Hematopoietic multipotent progenitor cell treated with erythropoietin and hydrocortisone succinate and interleukin-3 and kit ligand, for 8 days (in vitro differentiated cells): ENCODE measurements around the gene SNAP25.

Experiments
- DNase-seq: peaks from one replicate; pipeline ENCODE4 v3.0.0-alpha.2; 2015

SNAP25 gene

DNA sequence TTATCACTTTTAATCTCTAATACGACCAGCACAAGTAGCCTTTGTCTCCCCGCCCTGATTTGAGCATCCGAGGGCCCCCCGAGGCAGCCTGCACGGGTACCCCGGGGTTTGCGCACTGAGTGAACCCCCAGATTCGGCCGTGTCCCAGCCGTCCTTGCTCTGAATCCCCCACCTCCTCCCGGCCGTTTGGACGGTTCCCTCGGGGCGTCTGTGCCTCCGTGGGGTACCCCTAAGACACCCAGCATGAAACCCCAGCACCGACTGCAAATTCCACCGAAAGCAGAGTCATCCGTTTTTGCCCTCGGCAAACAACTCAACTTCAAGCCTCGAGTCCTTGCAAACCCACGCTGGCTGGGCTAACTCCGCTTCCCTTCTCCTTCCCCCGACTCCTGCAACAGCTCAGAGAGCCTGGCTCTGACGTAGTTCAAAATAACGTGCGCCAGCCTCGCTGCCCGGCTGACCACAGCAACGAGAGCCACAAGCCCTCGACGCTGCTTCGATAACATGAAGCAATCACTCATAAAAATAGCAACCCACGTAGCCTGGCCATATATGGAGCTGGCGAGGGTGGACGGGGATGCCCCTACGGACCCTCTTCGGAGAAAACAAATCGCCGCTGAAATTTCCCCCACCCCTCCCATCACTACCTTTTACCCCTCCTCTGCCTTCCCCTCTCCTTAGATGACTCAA is 764 bp upstream of the SNAP25 start:
- DNase-seq = no peak

- DNase-seq = peak; percentile 44
Measured at GRCh38 chr20:10219452-10219791, 792 bp downstream of the SNAP25 start.

DNA sequence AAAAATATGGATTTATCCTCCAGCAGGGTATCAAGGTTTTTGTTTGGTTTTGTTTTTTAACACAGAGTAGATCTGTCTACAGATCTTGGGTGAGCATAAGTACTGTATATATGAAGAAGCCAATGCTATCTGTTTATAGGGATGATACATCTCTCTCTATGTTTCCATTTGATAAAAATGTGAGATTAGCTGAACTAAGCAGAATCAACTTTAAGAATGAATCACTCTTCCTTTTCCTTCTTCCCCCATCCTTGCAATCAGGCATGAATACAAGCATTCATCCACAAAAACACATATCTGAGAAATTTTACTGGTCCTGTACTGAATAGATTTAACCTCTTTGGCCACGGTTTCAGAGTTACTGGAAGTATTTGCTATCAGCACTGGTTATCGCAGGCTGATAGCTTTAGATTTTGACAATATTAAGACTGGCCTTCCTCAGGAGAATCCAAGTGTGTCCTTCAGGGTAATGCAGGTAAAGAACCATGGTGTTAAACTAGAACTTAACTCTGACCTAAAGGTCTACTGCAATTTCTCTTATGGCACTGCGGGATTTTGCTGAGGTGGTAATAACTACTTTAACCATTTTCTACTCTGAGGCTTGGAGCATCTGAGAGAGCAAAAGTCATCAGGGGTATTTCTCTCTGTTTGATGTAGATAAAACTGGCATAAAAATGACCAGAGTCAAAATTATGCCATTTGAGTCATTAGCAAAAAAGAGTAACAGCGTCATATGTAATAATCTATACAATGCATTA is 1.5 kb downstream of the SNAP25 start:
- DNase-seq = no peak

DNA sequence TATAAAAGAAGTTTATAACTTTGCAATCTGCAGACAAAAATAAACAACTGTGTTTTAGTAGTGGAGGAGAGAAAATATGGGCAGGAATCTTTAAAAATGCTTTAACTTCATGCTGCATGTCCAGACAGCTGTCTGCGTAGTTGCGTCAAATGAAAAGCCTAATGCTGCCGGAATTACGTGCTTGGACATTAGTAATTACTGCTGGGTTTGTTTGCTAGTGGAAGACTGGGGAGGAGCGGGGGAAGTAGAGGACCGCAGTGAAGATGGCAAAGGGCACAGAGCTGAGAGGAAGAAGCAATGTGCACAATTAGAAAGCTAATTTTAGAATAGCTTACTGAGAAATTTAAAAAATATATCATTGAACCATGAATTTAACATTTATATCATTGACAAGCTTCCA is 2.4 kb downstream of the SNAP25 start:
- DNase-seq = no peak

DNA sequence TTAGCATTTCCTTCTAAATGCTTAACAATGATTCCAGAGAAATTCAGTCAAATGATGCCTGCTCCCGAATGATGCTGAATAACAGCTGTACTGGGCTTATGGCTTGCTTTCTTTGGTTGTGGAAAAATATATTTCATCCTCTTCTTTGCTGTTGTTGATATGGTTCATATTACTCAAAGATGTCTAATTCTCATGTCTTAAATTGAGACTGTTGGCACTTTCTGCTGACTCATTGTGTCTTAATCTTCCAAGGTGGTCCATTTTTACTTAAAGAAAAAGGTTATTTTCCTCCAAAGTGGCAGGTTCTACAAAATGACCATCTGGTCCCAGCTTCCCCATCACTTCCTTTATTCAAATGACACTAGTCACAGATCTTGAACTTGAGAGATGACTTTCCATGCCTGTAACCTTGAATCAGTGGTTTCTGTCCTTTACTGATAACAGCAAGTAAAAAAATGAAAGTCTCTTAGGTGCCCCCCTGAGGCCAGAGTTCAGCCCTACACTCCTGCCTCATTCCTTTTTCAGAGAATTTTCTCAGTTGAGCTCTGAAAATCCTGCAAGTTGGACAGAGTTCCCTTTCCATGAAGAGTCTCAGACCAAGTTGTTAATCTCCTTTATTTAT is 6.9 kb downstream of the SNAP25 start:
- peak; percentile 68 for DNase-seq

GRCh38 chr20:10228330-10228729 is 9.7 kb downstream of the SNAP25 start:
- no peak for DNase-seq

- DNase-seq = no peak
Measured at GRCh38 chr20:10231290-10231689, 12.7 kb downstream of the SNAP25 start.

DNA sequence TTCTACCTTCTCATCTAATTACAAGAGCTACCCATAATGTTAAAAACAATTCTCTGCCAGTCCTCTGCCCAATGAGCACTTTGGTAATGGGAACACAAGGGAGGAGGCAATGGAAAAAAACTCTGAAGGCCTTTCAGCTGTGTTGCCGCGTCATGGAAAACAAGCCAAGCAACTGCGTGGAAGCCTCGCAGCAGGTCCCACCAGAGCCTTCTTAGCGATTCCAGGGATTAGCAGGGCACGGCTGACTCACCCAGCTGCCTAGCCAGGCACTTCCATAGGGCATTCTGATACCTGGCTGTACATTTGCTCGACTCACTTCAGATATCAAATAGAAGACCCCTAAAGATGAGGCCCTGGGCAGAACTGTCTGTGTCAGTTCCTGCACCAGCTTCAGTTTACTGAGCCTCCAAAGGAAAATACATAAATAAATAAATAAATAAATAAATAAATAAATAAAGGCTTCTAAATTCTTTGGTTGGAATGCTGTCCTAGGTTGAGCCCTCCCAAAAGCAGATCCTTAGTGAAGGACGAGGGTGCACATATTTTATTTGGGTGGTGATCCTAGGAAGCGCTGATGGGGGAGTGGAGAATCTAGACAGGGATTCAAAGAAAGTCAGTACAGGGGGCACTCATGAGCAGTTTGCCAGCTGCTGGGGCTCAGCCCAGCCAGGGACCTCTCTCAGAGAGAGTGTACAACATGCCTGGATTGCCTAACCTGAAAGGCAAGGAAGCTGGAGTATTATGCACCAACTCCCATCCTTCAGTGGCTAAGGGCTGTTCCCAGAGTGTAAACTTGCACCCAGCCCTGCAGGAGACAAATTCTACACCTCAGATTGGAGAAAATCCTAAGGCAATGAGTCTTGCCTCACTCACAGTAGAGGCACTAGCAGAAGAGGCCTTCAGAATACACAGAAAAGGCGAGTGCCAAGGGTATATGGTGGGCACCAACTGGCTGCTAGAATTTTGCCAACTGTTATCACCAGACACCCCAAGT is 18.2 kb downstream of the SNAP25 start:
- DNase-seq = no peak

- DNase-seq = no peak
Measured at GRCh38 chr20:10239954-10240353, 21.3 kb downstream of the SNAP25 start.

DNA sequence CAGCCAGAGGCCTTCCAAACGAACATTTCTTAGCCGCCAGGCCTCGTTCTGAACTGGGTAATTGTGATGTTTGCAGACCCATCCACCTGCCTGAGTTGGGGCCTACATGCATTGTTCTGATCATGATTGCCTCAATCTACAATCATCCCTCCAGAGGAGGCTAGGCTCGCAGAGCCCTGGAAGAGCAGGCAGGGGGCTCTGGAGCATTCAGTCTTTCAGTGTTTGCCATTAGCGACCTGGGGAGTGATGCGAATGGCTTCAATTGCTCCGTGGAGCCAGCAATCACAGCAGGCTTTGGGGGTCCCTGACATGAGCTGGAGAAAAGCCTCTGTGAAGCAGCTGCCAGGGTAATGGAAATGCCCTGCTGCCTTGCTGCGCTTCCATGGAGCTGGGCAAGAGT is 22.0 kb downstream of the SNAP25 start:
- no peak for DNase-seq

GRCh38 chr20:10242166-10242565 is 23.5 kb downstream of the SNAP25 start:
- no peak for DNase-seq

DNA sequence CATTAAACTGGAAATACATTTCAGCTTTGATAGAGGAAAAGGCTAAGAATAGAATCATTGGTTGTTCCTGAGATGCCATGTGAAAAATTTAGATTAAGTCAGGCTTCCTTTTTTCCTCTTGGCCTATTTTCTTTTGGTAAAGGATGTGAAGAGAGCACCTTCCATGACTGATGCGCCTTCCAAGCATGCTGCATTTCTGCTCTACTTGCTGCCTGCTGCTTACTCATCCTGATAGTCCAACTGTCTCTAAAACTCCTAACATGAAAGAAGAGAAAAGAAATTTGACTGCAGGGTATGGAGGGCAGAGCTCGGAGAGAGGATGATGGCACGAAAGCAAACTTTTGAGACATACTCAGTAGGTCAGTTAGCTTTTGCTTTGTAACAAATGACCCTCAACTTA is 28.8 kb downstream of the SNAP25 start:
- no peak for DNase-seq

DNA sequence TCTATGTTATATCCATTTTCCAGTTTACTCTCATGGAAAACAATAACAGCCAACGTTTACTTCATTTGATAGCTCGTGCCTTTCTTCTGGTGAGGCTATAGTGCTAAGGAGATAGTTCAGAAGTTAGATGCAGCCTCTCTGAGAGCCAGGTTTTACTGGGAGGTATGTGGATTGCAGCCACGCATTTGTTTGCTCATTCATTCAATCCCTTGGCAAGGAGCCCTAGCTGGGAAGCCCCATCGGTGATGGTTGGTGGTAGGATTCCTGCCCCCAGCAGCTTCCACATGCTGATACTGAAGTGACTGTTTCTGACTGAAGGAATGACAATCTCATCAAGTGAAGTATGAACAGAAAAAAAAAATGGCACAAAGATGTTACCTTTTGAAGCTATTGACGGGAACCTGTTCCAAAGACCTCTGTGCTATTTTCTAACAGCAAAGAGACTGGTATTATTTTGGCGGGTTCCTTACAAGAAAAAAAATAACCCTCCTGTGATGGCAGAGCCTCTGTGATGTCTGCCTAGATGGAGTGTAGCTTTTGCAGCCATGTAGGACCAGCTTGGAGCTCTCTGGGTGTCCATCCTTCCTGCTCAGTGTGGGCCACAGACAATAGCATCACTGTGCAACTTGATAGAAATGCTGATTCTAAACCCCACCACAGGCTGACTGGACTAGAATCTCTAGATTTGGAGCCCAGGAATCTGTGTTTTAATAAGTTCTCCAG is 30.6 kb downstream of the SNAP25 start:
- DNase-seq = no peak

DNA sequence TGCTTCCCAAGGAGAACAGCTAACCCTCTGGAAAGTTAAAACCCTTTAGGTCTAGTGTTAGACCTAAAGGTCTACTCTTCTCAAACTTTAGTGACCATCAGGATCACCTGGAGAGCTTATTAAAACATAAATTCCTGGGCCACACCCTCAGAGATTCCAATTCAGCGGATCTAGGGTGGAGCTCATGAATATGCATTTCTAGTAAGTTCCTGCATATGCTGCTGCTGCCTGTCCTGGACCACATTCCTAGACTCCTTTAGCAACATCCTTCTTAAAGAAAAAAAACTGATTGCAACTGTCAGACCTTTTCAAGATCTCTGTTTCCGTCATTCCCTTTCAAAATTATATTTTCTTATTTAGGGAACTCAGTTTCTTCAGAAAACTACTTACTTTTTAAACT is 31.2 kb downstream of the SNAP25 start:
- DNase-seq = no peak

DNA sequence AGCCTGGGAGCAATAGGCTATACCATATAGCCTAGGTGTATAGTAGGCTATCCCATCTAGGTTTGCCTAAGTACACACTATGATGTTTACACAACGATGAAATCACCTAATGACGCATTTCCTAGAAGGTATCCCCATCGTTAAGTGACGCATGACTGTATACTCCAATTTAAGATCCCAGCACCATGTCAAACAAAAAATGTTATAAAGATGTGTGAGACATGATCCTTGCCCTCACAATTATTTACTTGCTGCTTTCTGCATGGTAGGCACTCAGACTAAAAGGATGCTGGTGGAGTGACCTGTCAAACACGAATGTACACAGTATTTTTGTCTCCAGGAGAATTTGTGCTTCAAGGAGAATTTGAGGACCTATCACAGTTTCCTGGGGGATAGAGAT is 32.3 kb downstream of the SNAP25 start:
- DNase-seq = no peak

DNA sequence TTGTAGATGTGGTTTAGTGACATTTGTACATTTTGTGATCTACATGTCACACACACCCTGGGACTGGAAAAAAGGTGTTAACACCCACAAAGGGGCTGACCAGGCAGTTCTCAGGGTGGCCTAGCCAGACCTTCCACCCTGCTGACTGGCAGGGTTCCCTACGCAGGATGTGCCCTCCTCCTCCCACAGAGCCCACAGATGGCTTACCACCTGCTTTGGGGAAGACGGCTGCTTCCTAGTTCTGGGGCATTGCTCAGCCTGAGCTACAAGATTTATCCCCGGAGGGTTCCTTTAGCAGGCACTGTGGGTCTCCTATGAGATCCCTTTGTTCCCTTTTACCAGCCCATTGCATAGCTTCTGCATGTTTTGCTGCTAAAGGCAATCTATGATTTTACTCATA is 35.1 kb downstream of the SNAP25 start:
- DNase-seq = no peak

- no peak for DNase-seq
Measured at GRCh38 chr20:10255846-10256245, 37.2 kb downstream of the SNAP25 start.

DNA sequence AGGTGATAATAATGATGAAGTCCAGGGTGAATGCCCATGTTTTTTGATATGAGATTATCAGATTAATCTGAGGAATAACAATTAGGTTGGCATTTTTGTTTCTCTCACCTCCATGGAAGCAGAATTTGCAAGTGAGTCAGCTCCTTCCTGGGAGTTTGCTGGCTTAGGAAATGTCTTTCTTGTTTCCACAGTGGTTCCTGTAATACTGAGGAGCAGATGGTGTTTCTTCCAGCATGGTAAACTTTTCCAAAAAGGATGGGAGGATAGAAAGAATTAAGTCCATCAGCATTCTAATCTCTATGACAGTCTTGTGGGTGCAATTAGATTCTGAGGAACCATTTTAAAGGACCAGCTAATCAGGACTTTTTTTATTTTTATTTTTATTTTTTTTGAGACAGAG is 40.5 kb downstream of the SNAP25 start:
- DNase-seq = no peak

DNA sequence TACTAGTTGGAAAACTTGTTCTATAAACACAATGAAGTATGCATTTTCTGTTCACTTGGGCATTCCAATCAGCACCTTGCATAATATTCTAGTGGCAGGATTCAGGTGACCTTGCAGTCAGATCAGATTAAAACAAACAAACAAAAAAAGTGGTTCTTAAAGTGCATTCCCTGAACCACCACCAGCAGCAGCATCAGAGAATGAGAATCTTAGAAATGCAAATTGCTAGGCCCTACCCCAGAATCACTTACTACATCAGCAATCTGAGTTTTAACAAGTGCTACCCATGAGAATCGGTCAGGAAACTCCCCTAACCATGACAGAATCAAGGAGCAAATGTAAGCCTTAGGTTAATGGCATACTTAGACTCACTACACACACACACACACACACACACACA is 41.7 kb downstream of the SNAP25 start:
- no peak for DNase-seq

GRCh38 chr20:10261702-10262101 is 43.1 kb downstream of the SNAP25 start:
- DNase-seq = no peak

DNA sequence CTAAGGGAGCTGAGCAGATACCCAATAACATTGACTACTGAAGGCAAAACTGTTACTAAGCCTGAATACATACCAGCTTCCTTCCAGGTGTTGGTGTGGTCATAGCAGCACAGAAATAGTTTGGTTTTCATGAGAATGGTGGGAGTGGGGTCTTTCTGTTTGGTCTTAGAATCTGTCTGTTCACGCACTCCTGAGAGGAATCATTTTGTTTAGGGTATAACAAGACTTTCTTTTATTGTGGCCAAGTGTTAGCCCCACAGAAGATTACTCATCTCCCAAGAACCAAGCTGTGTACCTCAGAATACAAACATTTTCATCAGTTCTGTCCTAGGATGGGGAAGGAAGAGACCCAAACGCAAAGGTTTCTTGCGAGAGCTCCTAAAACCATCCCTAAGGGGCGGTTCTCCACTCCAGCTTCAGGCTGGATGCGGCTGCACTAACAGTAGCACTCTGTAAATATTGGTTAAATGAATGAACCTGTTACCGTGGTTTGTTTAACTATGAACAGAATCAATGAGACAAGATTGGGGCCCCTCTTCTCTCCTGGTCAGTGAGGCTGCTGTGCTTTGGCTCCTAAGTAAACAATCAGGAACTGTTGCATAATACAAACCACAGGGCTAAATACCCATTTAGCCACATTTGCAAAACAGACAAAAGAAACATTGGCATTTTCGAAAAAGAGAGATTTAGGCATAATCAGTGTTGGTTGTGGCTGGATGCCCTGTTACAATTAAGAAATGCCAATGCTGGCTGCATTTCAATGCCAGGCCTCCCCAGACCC is 44.9 kb downstream of the SNAP25 start:
- no peak for DNase-seq

DNA sequence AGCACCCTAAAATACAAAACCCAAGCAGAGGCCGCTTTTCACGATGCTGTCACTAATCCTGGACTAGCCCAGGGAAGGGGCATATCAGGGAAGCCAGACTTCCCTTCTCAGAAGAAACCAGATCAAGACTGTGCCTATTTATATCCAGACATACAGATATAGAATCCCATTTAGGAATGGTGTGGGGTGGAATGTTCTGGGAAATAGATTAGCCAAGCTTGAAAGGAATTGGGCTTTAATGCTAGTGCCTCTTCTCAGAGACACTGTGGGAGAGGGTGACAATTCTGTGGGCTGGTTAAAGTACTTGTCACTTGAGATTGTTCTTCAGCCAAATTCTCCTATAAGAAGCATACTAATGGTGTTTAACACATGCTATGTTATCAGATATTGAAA is 45.5 kb downstream of the SNAP25 start:
- DNase-seq = no peak
